SU-DHL-6 (cell line): Measurements from ENCODE around the gene WIF1.

Experiments
- CTCF ChIP-seq: fragments of 200-600 bp; sonication (generic); IDR thresholded peaks from one replicate; pipeline ENCODE4 v1.5.1; 2017; ENCODE audit warnings: antibody characterized with exemption, mild to moderate bottlenecking, low read length, moderate library complexity; ENCODE audit not compliant: insufficient read depth, poor library complexity, severe bottlenecking
- EZH2phosphoT487 ChIP-seq: fragments of 200-600 bp; sonication (generic), shearing (Covaris generic); conservative IDR thresholded peaks from 2 replicates; pipeline ENCODE4 v1.6.1; 2018; ENCODE audit warnings: mild to moderate bottlenecking, antibody characterized with exemption, low read length, moderate library complexity, mixed read lengths

GRCh38 chr12:65126482-65126881, 5.4 kb upstream of the WIF1 start:
- TF ChIP-seq CTCF = no peak
- no peak for TF ChIP-seq EZH2phosphoT487
